GM19395 (cell line): ENCODE measurements around the gene ESRP2.

Source experiments
- ATAC-seq: cut with Tn5 transposase; IDR thresholded peaks from one replicate; pipeline ENCODE4 v1.9.1; 2021; ENCODE audit warnings: mild to moderate bottlenecking, moderate library complexity; ENCODE audit not compliant: unreplicated experiment

Gene ESRP2

DNA sequence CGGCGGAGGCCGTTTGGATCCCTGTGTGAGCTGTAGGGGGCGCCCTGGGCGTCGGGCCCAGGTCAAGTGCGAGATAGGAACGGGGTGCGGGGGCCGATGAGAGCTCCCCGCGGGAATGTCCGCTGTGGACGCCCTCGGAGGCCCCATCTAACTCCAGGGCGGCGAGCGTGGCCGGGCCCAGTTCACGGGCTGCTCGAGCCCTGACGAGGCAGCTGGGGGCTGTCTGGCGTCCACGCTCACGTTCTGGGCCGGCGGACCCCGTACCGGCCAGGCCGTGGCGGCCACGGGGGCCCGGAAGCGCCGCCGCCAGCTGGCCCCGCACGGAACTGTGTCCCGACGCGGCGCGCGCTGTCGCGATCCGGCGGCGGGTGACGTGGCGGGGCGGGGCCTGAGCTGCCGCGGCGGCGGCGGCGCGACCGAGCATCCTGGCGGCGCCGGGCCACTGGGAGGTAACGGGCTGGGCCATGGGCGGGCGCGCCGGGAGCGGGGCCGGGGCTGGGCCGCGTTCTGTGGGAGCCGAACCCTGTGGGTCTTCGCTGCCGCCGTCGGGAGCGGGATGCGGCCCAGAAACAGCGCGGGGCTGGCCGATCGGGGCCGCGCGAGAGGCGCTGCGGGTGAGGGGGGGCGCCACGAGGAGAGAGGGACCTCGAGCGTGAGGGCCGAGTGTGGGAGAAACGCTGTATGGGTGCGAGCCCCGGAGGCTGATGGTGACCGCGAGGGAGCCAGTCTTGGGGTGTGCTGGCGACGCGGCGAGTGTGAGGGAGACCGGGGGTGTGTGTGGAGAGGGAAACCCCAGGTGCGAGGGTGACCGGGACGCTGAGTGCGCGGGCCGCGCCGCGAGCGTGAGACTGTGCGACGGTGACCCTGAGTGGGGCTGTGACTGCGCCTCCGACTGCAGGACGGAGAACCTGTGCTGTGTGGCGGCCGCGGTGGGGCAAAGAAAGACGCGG, 28.5 kb upstream of the ESRP2 start, which contains the start of gene SLC7A6:
SLC7A6 (plus strand) TSS at position 399 of the 950 bp plus-strand sequence. CDS start 10,201 bp downstream, outside the sequence.
- peak; percentile 56 for ATAC-seq

DNA sequence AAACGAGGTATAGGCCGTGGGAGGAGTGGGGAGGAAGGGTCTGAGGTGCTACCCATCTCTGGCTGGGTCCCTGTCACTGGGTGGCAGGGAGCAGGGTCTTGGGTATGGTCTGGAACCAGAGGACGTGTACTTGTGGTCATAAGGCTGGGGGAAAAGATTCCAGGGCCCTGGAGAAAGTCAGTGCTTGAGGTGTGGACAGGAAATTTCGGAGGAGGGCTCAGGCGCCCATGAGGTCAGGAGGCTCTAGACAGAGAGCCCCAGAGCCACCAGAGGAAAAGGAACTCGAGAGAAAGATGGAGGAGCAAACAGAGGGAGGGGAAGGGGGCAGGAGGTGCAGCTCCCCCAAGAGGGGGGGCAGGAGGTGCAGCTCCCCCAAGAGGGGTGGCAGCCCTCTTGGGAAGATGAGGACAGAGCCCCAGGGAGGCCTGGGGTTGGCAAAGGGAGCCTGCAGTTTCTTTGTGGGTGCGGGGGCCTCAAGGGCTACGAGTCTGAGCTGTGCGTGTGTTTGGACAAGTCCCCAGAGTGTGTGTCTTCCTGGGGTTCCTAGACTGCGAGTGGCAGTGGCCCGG, 27.7 kb upstream of the ESRP2 start:
- ATAC-seq, result peak; percentile 11

DNA sequence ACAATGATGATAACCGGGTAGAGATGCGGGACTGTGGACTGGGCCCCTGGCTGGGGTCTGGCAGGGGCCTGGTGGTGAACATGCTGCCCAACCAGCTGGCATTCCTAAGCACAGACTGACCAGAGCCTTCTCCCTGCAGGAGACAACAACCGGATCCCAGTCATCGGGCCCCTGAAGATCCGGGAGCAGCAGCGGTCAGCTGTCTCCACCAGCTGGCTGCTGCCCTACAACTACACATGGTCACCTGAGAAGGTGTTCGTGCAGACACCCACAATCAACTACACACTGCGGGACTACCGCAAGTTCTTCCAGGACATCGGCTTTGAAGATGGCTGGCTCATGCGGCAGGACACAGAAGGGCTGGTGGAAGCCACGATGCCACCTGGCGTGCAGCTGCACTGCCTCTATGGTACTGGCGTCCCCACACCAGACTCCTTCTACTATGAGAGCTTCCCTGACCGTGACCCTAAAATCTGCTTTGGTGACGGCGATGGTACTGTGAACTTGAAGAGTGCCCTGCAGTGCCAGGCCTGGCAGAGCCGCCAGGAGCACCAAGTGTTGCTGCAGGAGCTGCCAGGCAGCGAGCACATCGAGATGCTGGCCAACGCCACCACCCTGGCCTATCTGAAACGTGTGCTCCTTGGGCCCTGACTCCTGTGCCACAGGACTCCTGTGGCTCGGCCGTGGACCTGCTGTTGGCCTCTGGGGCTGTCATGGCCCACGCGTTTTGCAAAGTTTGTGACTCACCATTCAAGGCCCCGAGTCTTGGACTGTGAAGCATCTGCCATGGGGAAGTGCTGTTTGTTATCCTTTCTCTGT, 23.3 kb upstream of the ESRP2 start:
- ATAC-seq, result no peak

DNA sequence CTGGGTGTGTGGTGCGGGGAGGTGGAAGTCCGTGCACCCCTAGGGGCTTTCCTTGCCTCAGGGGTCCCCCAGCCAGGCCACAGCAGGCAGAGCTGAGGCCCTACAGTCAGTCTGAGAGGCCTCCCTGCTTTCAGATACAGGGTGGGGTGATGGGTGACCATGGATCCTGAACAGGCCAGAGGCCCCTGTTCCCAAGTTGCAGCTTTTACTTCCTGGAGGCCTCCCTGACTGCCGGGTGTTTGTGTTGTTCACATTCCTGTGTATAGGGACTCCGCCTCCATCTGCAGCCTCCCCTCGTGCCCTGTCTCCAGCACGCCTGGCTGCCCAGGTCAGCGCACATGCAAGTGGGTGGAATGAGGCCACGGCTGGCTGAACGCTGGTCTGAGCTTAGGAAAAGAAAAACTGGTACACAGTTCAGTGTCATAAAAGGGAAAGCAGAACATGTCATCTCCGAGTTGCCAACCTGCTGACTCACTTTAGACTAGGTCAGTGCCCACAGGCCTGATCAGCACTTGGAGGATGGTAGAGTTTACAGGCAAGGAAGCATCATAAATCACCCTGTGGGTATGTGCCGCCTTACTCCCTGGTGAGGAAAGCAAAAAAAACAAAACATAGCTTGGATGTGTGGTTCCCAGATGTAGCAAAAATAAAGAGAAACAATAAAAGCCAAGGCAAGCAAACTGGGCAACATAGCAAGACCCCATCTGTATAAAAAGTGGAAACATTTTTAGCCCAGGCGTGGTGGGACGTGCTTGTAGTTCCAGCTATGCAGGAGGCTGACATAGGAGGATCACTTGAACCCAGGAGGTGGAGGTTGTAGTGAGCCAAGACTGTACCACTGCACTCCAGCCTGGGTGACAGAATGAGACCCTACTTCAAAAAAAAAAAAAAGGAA, 22.2 kb upstream of the ESRP2 start:
- no peak for ATAC-seq

DNA sequence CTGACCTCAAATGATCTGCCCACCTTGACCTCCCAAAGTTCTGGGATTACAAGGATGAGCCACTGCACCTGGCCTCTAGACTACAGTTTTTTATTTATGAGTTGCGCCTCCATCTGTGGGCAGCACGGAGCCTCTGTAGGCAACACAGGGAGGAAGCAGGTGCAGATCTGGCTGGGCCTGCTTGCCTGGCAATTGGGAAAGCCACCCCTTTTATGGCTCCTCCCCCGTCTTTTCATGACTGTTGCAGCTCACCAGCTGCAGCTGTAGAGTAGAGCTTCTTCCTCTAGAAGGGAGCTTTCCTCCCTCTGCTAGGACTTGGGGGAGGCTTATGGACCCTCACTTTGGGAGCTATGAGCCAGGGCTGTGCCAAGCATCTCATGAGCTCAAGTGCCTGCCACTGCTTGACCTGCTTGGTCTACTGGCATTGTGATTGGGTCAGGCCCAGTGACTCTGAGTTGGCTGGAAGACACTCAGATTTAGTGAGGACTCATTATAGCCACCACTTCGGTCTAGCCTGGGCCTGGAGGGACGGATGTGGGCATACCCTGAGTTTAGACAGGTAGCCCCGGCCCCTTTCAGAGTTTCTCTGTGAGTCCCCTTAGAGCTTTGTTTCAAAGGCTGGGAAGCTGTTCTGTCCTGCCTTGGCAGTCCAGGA, 21.5 kb upstream of the ESRP2 start:
- peak; percentile 61 for ATAC-seq

DNA sequence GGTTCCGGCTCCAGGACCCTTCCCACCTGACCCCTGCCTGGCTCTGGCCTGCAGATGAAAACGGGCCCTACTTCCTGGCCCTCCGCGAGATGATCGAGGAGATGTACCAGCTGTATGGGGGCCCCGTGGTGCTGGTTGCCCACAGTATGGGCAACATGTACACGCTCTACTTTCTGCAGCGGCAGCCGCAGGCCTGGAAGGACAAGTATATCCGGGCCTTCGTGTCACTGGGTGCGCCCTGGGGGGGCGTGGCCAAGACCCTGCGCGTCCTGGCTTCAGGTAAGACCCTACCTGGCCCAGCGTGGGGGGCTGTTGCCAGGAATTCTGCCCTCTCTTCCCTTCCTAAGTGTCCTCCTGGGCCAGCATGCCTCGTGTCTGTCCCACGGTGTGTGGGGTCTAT, 19.8 kb upstream of the ESRP2 start:
- no peak for ATAC-seq

DNA sequence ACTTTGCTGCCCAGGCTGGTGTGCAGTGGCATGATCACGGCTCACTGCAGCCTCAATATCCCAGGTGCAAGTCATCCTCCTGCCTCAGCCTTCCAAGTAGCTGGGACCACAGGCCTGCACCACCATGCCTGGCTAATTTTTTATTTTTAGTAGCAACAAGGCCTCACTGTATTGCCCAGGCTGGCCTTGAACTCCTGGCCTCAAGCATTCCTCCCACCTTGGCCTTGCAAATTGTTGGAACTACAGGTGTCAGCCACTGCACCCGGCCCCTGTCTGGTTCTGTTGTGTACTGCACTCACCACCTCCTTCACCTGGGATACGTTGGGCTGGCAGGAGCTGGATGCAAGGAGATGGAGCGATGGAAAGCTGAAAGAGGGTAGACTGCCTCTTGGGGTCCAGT, 17.8 kb upstream of the ESRP2 start:
- ATAC-seq, result no peak

DNA sequence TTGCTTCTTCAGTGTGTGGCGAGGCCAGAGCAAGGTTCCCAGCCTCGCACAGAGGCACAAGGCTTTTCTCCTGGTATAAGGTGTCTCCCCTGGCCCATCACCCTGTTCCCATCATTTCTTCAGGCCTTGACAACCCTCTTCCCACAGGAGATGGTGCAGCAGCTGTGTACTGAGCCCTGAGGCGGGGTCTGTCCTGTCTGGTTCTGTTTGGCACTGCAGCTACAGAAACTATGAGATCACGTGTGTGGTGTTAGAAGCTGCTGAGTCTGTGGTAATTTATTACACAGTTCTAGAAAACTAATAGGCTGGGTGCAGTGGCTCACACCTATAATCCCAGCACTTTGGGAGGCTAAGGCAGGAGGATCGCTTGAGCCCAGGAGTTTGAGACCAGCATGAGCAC, 16.5 kb upstream of the ESRP2 start:
- ATAC-seq, result no peak

DNA sequence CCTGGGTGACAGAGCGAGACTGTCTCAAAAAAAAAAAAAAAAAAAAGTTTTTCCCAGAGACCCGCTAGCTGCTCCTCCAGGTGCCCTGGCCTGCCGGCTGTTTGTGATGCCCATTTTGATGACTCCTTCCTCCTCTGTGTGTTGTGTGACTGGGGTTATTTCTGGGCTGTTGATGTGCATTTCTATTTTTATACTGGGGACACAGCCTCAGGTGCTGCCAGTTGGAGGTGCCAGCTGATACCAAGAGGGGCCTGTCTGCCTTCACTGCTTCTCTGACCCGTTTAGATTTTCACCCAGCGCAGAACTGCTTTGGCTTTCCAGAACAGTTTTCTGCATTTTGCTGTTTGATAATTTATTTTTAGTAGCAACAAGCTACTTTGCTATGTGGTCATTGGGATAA, 15.9 kb upstream of the ESRP2 start:
- ATAC-seq, result no peak

DNA sequence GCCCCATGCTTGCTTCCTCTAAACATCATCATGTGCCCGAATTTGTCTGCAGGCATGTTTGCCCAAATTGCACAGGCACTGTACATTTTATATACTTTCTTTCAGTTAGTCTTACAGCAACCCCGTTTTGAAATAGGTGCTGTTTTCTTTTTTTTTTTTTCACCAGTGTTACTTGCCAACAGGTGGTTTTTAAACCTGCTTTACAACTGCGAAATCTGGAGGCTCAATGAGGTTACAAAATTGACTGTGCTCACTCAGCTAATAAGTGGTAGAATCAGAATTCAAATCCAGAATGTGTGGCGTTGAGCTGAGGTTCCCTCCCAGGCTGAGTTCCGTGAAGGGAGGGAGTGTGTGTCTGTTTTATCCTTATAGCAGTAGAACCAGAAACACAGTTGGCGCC, 15.0 kb upstream of the ESRP2 start:
- ATAC-seq, result no peak

DNA sequence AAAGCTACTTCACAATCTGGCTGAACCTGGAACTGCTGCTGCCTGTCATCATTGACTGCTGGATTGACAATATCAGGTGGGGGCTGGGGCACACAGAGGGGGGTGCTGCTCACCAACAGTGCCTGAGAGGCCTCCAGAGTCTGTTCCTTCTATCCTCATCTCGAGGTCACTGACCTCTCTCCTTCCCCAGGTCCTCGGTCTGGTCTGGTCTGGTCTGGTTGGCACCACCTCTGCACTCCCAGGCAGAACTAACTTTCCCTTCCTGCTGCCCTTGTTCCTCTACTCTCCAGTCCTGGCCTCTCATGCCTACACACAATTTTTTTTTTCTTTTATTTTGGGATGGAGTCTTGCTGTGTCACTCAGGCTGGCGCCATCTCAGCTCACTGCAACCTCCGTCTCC, 13.4 kb upstream of the ESRP2 start:
- no peak for ATAC-seq

DNA sequence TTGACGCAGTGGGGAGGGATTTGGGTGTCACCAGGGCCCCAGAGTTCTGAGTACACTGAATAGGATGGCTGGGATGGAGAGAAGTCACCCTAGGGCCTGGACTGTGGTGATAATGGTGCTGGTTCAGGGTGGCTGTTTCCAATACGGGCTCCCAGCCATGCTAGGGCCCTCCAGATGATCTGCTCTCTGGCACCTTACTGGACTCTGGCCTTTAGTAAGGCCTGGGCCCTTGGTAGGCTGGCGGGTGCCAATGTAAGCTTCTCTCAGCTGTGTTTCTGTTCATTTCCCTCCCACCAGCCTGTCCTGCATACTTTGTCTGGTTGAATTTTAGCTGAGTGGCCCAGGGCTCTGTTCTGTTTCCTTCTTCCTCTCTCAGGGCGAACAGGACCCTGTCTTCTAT, 12.0 kb upstream of the ESRP2 start:
- no peak for ATAC-seq

DNA sequence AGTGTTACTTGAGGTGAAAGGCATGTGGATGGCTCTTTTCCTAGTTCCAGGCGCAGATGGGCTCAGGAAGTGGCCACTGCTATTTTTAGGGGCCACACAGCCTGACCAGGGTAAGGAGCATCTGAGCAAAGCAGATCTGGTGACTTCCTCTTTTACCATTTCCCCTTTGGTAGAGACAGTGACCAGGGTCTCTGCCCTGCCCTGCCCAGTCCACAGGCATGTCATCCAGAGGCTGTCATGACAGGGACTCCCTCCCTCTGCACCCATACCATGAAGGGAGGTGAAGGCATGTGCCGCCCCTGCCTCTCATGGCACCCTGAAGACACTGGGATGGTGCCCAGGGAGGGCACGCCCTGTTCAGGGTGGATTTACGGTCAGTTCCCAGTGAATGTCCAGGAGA, 11.5 kb upstream of the ESRP2 start:
- no peak for ATAC-seq

DNA sequence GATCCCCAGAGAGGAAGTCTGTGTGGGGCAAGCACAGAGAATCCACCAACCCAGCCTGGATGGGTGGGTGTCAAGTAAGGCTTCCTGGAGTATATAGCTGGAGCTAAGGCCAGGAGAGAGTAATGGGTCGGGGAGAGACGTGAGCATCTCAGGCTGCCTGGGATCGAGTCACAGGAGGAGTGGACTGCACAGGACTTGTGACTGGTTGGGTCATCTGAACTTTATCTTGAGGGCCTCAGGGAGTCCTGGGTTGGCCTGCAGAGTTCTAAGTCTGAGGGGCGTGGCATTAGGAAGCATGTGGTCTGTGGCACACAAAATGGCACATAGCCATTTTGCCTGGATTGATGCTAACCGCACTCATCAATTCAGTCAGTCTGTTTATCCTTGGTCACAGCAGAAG, 10.7 kb upstream of the ESRP2 start:
- ATAC-seq, result no peak

DNA sequence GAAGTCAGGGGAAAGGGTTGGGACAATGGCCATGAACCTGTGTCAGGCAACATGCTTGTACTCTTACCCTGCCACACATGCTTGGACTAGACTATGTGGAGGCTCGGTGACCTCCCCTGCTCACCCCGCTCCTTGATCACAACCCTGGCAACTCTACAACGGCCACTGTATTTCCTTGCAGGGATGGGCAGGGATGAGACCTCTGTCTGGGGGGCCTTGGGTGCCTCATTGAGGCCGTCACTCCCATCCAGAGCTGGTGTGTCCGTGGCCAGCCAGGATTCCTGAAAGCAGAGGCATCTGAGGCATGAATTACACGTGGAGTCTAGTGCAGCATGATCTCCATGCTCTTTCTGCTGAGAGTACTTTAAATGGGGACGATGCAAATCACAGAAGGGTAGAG, 10.2 kb upstream of the ESRP2 start:
- ATAC-seq, result no peak

DNA sequence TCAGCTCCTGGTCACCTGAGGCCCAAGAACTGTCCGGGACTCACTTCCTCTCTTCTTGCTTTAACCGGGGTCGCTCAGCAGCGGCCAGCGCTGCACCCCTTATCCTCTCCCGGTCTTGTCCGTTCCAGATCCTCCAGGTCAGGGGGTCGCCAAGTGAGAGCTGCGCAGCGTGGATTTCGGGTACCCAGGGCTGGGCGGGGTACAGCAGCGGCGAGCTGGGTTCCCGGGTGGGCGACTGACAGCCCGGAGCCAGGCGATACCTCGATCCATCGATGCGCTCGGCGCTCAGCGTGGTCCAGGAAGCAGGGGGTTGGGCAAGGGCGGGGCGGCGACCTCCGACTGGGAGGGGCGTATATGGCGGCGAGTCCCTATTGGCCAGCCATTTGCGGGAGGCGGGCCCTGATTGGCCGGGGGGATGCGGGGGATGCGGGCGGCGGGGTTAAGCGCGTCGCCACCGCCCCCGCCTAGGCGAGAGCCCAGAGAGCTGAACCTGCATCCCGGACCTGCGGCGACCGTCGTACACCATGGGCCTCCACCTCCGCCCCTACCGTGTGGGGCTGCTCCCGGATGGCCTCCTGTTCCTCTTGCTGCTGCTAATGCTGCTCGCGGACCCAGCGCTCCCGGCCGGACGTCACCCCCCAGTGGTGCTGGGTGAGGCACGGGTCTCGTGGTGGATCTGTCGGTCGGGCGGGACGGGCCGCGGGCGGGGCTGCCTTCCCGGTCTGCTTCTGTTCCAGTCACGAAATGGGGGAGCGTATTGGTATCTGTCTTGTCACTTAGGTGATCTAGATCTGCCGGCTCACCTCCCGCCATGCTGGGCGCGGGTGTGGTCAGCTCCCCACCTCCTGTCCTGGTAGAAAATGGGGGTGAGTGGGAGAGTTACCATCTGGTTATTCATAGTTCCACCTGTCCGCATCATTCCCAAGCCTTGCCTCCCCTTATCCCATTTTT, 9.3 kb upstream of the ESRP2 start, which contains the start of gene PLA2G15:
PLA2G15 (plus strand) TSS at position 471 of the 951 bp plus-strand sequence; CDS start at position 525, 54 bp downstream.
- peak; percentile 75 for ATAC-seq

DNA sequence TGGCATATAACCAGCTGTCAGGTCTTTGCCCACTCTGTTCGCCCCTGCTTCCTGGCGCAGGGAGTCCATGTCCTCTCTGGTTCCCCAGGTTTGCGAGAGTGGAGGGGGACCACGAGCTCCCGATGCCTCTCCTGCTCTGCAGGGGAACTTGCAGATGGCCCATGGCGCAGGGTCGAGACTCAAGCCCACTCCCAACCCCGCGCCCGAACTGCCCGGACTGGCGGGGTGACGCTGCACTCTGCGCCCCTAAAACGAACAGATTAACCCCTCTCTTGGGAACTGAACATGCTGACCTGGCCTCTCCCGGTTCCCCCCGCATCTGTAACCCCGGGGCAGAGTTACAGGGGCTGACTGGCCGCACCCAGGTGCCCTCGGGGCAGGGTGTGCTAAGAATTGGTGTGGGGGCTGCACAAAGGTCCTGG, 8.6 kb upstream of the ESRP2 start:
- ATAC-seq, result no peak

DNA sequence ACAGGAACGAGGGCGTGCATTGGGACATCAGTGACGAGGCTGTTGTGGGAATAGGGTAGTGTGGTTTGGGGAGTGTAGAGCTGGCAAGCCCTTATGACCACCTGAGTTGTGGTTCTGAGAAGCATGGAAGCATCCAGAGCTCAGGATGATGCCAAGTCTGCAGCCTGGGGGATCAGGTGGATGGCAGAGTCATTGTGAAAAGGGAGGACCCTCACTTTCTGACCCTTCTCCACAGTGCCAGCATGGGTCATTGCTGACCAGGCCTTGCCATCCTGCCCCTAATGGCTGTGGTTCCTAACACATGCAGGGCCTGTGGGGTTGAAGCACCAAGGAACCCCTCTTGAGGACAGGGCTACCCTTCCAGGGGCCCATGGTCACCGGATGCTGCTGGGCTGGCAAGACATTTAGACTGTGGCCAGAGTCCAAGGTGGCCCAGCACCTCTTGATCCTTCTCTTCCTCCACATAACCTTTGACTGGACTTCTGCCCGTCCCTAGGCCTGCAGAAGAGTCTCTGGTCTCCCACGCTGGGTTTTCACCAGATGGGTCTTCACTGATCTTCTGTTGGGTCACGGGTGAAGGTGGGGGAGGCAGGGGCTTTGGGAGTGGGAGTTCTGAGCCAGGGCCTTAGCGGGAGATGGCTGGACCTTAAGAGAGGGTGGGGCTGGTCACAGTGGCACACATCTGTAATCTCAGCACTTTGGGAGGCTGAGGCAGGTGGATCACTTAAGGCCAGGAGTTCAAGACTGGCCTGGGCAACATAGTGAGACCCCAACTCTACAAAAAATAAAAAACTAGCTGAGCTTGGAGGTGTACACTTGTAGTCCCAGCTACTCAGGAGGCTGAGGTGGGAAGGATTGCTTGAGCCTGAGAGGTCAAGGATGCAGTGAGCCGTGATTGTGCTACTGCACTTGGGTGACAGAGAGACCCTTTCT, 7.3 kb upstream of the ESRP2 start:
- no peak for ATAC-seq
